IPS-20b (cell line): ENCODE results near the gene MRO.

Experiments used
- H3K27ac ChIP-seq: one replicate; pipeline ENCODE4 v1.5.1; 2013; ENCODE audit warnings: low read length
- H3K27me3 ChIP-seq: 2 replicates; pipeline ENCODE4 v1.6.1; 2013; ENCODE audit warnings: mild to moderate bottlenecking, low read length, inconsistent platforms; ENCODE audit not compliant: insufficient read depth
- H3K36me3 ChIP-seq: 2 replicates; pipeline ENCODE4 v1.6.1; 2013; ENCODE audit warnings: low read depth, mild to moderate bottlenecking, inconsistent platforms, low read length, moderate library complexity; ENCODE audit not compliant: insufficient read depth
- H3K4me1 ChIP-seq: 2 replicates; pipeline ENCODE4 v1.6.1; 2013; ENCODE audit warnings: mild to moderate bottlenecking, control low read depth, inconsistent platforms, low read length, moderate library complexity; ENCODE audit not compliant: insufficient read depth
- H3K4me3 ChIP-seq: 2 replicates; pipeline ENCODE4 v1.5.1; 2013; ENCODE audit warnings: mild to moderate bottlenecking, low read length, inconsistent platforms
- H3K9ac ChIP-seq: 2 replicates; pipeline ENCODE4 v1.6.1; 2013; ENCODE audit warnings: low read depth, mild to moderate bottlenecking, inconsistent platforms, low read length, moderate library complexity
- H3K9me3 ChIP-seq: 2 replicates; pipeline ENCODE4 v1.6.1; 2013; ENCODE audit warnings: mild to moderate bottlenecking, low read depth, low read length, inconsistent platforms; ENCODE audit not compliant: insufficient read depth

The MRO gene

DNA sequence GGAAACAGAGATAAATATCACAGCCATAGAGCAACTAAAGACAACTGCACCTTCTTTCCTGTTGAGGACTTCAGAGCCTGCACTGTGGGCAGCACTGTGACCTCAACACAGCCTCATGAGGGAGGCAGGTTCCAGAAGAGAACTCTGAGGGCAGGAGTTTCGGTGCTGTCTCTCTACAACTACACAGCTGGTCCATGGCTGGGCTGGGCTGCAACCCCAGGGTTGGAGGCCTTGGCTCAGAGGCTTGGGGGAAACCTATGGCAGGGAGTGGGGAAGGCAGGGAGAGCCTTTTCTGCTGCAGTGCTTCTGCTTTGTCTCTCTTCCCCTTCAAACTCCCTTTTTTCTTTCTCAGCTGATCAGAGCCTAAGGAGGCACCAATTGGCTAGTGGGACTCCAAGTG lies 66.5 kb downstream of the MRO start:
- H3K27me3 ChIP-seq = no peaks in the 10 kb centered on the region

DNA sequence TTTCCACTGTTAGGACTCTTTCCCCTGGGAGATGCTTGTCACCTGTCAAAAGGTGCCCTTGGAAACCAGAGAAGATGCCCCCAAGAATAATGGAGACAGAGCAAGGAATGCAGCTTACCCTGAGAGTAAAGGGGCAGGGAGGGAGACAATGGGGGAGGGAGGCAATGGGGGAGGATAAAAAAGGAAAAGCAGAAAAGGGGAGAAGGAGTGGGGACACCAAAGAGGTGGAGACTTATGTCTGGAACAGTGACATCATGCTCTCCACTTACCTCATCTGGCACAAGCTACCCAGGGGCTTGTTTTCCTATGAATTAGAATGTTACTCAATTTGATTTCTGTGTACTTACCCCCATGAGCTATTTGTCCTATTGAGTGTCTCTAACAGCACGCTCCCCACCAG lies 67.9 kb downstream of the MRO start:
- Histone ChIP-seq H3K4me1 (peaks cover 22% of the 10 kb centered on the region; the same call in 1 of the 2 replicates), H3K27me3 (no peaks in the 10 kb centered on the region), H3K27ac (no peak overlapping the region), H3K4me3 (no peak overlapping the region), H3K36me3 (no peaks in the 10 kb centered on the region), H3K9me3 (no peaks in the 10 kb centered on the region), H3K9ac (no peak overlapping the region)

More for the DNA sequence above, 66.5 kb downstream of the MRO start:
- Histone ChIP-seq H3K4me1 (peaks cover 18% of the 10 kb centered on the region; the same call in 1 of the 2 replicates), H3K4me3 (no peak overlapping the region), H3K9ac (no peak overlapping the region), H3K36me3 (no peaks in the 10 kb centered on the region), H3K27ac (no peak overlapping the region), H3K9me3 (no peaks in the 10 kb centered on the region)

DNA sequence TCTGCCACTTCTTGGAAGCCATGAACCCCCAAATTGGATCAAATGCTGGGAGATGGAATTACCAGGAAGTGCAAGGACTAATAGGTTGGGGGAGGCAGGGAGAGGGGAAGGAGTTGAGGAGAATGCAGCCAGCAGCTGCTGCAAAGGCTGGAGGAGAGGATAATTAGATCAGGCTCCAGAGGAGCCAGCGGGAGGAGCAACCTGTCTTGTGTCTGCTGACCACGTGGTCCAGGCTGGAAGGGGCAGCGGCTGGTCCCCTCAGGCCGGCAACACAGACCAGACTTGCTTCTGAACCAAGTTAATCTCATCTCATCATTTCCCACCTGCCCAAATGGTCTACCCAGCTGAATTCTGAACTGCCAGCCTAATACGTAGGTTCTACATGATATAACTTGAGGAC lies 68.3 kb downstream of the MRO start:
- no peaks in the 10 kb centered on the region for H3K27me3 ChIP-seq
- no peak overlapping the region for H3K4me3 ChIP-seq
- no peak overlapping the region for H3K9ac ChIP-seq
- no peak overlapping the region for H3K27ac ChIP-seq
- H3K36me3 ChIP-seq = no peaks in the 10 kb centered on the region
- H3K4me1 ChIP-seq = peaks cover 22% of the 10 kb centered on the region; the same call in 1 of the 2 replicates
- H3K9me3 ChIP-seq = no peaks in the 10 kb centered on the region

DNA sequence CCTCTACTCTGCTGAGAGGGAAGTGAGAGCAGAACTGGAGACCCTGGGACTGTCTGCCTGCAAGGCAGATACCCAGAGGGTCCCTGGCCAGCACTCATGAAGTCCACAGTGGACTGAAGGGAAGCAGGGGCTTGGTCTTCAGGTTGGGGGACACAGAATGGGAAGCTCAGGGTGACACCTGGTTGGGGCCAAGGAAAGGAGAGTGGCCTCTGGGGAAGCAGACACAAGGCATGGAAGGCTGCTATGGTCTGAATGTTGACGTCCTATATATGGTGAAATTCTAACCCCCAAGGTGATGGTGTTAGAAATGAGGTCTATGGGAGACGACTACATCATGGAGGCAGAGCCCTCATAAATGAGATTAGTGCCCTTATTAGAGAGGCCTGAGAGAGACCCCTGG lies 69.3 kb downstream of the MRO start:
- H3K4me1 ChIP-seq = peaks cover 22% of the 10 kb centered on the region; the same call in 1 of the 2 replicates
- H3K27me3 ChIP-seq = no peaks in the 10 kb centered on the region
- H3K9ac ChIP-seq = no peak overlapping the region
- no peaks in the 10 kb centered on the region for H3K9me3 ChIP-seq
- H3K4me3 ChIP-seq = no peak overlapping the region
- no peaks in the 10 kb centered on the region for H3K36me3 ChIP-seq
- no peak overlapping the region for H3K27ac ChIP-seq

DNA sequence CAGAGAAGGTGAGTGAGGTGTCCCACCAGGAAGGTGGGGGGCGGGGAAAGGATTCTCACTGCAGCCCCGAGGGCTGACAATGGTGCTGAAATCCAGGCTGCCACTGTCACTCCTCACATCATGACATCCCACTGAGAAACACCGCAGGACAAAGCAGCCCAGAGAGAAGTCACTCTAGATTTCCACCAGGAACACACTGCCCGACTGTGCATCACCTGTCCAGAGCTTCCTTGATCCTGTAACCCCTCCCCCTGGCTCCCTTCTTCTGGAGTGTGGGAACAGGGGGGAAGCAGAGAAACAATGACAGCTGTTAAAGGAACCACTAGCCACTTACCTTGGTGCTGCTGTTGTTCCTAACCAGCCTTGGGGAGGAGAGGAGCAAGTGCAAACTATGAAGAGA lies 69.9 kb downstream of the MRO start:
- Histone ChIP-seq H3K36me3 (no peaks in the 10 kb centered on the region), H3K4me3 (no peak overlapping the region), H3K9me3 (no peaks in the 10 kb centered on the region), H3K27ac (no peak overlapping the region), H3K4me1 (peaks cover 22% of the 10 kb centered on the region; the same call in 1 of the 2 replicates), H3K27me3 (no peaks in the 10 kb centered on the region), H3K9ac (no peak overlapping the region)

- Histone ChIP-seq H3K9ac (no peak overlapping the region), H3K27me3 (no peaks in the 10 kb centered on the region), H3K4me1 (peaks cover 22% of the 10 kb centered on the region; the same call in 1 of the 2 replicates), H3K4me3 (no peak overlapping the region), H3K27ac (no peak overlapping the region), H3K9me3 (no peaks in the 10 kb centered on the region), H3K36me3 (no peaks in the 10 kb centered on the region)
Observed at GRCh38 chr18:50749421-50749820, 70.4 kb downstream of the MRO start.

DNA sequence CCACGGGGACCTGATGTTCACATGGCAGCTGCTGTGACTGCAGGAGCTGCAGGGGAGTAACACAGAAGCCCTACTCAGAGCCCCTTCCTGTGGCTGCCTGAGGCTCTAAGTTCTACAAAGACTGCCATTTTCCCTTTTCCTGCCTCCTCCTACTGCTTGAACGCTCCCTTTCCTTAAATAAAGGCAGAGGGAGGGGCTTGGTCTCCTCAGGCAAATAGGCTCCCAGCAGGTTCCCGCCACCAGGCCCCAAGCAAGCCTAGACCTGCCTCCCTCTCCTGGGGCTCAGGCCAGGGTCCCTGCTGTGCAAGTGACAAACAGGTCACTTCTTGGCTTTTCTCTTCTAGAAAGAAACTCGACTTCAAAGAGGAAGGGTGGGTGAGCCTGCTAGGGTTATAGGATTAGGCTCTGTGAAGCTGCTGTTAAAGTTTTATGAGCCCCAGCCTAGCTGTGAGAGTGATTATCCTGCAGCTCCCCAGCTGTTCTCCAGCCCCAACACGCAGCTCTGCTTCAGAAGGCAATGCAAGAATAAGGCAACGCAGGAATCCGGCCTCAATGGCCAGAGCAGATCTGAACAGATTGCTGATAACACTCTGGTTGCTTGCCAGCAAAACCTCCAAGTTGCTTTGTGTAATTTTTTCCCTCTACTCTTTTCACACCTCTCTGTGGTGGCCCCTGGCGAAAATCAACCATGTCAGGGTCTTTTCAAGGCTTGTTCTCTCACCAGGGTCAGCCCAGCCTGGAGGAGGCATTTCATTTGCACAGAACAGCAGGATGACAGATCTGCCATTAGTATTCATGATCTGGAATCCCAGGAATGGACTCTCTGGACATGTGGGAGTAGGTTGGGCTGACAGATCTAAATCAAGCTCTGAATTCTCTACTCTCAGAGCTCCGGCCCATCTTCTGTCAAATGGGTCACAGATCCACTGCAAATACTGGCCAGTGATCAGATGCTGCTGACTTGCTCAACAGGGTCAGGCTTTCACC lies 71.3 kb downstream of the MRO start:
- no peak overlapping the region for H3K9ac ChIP-seq
- no peaks in the 10 kb centered on the region for H3K27me3 ChIP-seq
- H3K27ac ChIP-seq = no peak overlapping the region
- H3K9me3 ChIP-seq = no peaks in the 10 kb centered on the region
- H3K4me1 ChIP-seq = peaks cover 22% of the 10 kb centered on the region; the same call in 1 of the 2 replicates
- 0 out of 2 replicates have a peak overlapping the region, but pooled peaks have one; percentile 18 for H3K4me3 ChIP-seq
- H3K36me3 ChIP-seq = no peaks in the 10 kb centered on the region

GRCh38 chr18:50747849-50748242 lies 72.0 kb downstream of the MRO start:
- Histone ChIP-seq H3K4me3 (0 out of 2 replicates have a peak overlapping the region, but pooled peaks have one; percentile 18), H3K27ac (no peak overlapping the region), H3K27me3 (no peaks in the 10 kb centered on the region), H3K4me1 (peaks cover 22% of the 10 kb centered on the region; the same call in 1 of the 2 replicates), H3K36me3 (no peaks in the 10 kb centered on the region), H3K9me3 (no peaks in the 10 kb centered on the region), H3K9ac (no peak overlapping the region)

GRCh38 chr18:50745945-50746344 lies 73.9 kb downstream of the MRO start:
- peaks cover 22% of the 10 kb centered on the region; the same call in 1 of the 2 replicates for H3K4me1 ChIP-seq
- no peaks in the 10 kb centered on the region for H3K36me3 ChIP-seq
- H3K27me3 ChIP-seq = no peaks in the 10 kb centered on the region
- H3K4me3 ChIP-seq = no peak overlapping the region
- no peak overlapping the region for H3K9ac ChIP-seq
- no peak overlapping the region for H3K27ac ChIP-seq
- no peaks in the 10 kb centered on the region for H3K9me3 ChIP-seq
